Mucosa of stomach (tissue), 1 donor: ENCODE measurements around the gene PDCD2L.
"Not testable (repeated sequence)": the region's sequence is repeated elsewhere in the genome, so short reads cannot be mapped to it uniquely, and the experiment has no call there.

Experiments
- H3K27me3 ChIP-seq: one replicate; pipeline ENCODE4 v1.7.0; 2013; ENCODE audit warnings: mild to moderate bottlenecking, low read length; ENCODE audit not compliant: control insufficient read depth, insufficient read depth
- H3K36me3 ChIP-seq: one replicate; pipeline ENCODE4 v1.7.0; 2013; ENCODE audit warnings: low read length; ENCODE audit not compliant: control insufficient read depth, insufficient read depth
- H3K4me1 ChIP-seq: one replicate; pipeline ENCODE4 v1.7.0; 2013; ENCODE audit warnings: mild to moderate bottlenecking, low read length; ENCODE audit not compliant: control insufficient read depth, insufficient read depth
- H3K4me3 ChIP-seq: one replicate; pipeline ENCODE4 v1.7.0; 2013; ENCODE audit warnings: low read length
- H3K9ac ChIP-seq: one replicate; pipeline ENCODE4 v1.7.0; 2013; ENCODE audit warnings: mild to moderate bottlenecking, low read length, moderate library complexity
- H3K9me3 ChIP-seq: one replicate; pipeline ENCODE4 v1.7.0; 2013; ENCODE audit warnings: mild to moderate bottlenecking, low read length, moderate library complexity; ENCODE audit not compliant: control insufficient read depth
- donor health status: Pancreatic carcinoma.

The PDCD2L gene

DNA sequence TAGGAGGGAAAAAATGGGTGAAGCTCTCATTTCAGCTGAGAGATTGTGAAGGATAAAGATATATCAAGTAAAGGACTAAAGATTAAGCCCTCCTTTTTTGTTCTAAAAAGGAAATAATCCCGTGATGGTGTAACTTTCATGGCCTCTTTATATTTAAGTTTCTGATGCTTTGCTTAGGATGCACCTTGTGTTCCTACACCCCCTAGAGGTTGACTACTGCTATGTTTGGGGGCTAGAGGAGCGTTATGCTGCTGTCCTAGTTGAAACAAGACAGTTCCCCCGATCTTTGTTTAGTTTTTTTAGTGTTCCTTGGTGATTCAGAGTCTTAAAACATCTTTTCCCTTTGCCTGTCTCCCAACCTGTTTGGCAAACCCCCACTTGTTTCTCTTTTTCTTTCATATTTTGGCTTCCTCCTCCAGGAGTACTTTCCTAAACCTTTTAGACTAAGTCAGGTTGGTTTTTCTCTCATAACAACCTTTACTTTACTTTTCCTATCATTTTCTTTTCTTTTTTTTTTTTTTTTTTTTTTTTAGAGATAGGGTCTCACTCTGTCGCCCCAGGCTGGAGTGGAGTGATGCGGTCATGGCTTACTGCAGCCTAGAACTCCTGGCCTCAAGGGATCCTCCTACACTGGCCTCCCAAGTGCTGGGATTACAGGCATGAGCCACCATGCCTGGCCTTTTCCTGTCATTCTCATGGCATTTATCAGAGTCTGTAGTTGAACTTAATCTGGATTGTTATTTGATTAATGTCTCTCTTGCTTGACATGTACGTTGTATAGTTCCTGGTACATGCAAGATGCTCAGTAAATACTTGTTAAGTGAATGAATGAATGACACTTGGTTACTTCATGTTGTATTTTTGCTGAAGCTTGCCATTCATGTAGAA, 26.8 kb downstream of the PDCD2L start:
- H3K36me3 ChIP-seq, result no peaks in the 10 kb centered on the region
- H3K4me3 ChIP-seq, result no peak overlapping the region

DNA sequence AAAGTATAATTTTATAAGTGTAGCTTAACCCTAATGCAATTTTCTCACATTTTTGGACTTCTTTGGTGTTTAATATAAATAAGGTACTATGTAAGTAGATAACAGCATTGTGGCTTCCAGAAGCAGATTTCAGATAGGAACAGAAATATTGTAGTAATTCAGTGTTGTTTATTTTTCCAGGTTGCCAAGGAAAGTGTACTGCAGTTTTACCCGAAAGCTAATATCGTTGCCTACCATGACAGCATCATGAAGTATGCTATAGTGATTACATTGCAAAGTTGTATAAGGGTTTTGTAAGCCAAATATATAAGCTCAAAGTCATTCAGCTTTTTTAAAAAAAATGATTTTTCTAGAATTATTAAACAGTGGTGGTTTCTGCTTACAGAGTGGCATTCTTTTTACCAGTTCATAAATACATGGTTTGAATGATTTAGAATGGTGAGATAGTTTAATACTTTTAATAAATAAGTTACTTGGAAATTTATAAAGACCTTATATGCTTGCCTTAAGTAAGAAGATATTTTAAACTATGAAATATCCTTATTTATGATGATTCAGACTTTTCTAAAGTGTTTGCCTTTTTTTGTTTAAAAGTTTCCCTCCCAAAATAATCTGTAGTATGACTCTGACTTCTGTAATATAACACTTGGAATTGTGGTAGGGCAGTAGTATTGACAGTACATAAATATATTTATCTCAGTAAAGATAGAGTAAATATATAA, 27.6 kb downstream of the PDCD2L start:
- H3K36me3 ChIP-seq, result no peaks in the 10 kb centered on the region
- H3K27me3 ChIP-seq, result no peaks in the 10 kb centered on the region
- H3K4me1 ChIP-seq, result peaks cover 6% of the 10 kb centered on the region
- H3K9me3 ChIP-seq, result no peaks in the 10 kb centered on the region
- H3K4me3 ChIP-seq, result no peak overlapping the region
- no peak overlapping the region for H3K9ac ChIP-seq

More for the DNA sequence above, 26.8 kb downstream of the PDCD2L start:
- peak overlapping the region; percentile 32 for H3K9ac ChIP-seq
- no peaks in the 10 kb centered on the region for H3K9me3 ChIP-seq
- H3K4me1 ChIP-seq, result peaks cover 6% of the 10 kb centered on the region
- H3K27me3 ChIP-seq, result no peaks in the 10 kb centered on the region

DNA sequence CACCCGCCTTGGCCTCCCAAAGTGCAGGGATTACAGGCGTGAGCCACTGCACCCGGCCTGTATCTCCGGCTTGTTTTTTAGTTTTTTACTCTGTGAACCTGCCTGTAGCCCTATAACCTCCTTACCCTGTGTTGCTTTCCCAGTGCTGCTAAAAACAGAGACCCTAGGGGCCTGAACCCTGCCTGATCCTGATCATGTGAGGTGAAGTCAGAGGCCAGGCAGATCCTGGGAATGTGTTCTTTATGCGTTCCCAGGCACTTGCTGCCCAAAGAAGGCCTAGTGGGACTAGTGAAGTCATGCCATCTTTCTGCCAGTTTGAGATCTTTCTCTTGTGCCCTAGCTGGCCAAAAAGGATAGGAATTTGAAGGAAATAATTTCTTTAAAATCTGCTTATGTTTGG, 28.6 kb downstream of the PDCD2L start:
- H3K27me3 ChIP-seq, result no peaks in the 10 kb centered on the region
- no peak overlapping the region for H3K9ac ChIP-seq

DNA sequence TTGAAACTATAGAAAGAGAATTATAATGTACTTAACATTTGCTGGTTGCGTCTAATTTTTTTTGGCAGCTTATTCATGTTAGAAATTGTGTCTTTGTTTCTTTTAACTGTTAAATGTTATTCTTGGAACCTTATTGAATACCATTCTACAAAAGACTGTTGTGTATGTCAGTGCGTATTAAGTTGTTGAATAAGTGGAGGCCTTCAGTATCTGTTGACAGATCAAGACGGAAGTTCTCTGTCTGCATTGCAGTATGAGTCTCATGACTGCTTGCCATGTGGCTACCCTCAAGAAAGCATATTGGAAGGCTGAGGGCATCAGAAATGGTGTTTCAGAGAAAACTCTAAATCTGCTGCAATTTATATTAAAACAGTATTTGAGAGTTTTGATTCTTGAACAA, 32.5 kb downstream of the PDCD2L start:
- no peaks in the 10 kb centered on the region for H3K9me3 ChIP-seq
- H3K36me3 ChIP-seq, result no peaks in the 10 kb centered on the region
- H3K27me3 ChIP-seq, result no peaks in the 10 kb centered on the region
- H3K9ac ChIP-seq, result no peak overlapping the region
- no peaks in the 10 kb centered on the region for H3K4me1 ChIP-seq
- H3K4me3 ChIP-seq, result no peak overlapping the region

More for the DNA sequence above, 28.6 kb downstream of the PDCD2L start:
- Histone ChIP-seq H3K9me3 (no peaks in the 10 kb centered on the region), H3K4me1 (peaks cover 6% of the 10 kb centered on the region), H3K36me3 (no peaks in the 10 kb centered on the region), H3K4me3 (no peak overlapping the region)

DNA sequence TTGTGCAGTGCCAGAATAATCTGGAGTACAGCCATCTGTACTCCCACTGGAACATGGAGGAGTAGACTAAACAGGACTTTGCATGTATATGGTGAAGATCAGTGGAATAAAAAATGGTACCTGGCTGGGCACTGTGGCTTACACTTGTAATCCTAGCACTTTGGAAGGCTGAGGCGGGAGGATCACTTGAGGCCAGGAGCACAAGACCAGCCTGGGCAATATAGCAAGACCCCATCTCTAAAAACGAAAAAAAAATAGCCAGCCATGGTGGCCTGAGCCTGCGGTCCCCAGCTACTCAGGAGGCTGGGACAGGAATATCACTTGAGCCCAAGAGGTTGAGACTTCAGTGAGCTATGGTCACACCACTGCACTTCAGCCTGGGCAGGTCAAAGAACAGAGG, 44.0 kb downstream of the PDCD2L start:
- no peak overlapping the region for H3K4me3 ChIP-seq
- H3K4me1 ChIP-seq, result no peaks in the 10 kb centered on the region
- H3K27me3 ChIP-seq, result no peaks in the 10 kb centered on the region
- no peaks in the 10 kb centered on the region for H3K9me3 ChIP-seq
- H3K36me3 ChIP-seq, result peaks cover 10% of the 10 kb centered on the region
- no peak overlapping the region for H3K9ac ChIP-seq

DNA sequence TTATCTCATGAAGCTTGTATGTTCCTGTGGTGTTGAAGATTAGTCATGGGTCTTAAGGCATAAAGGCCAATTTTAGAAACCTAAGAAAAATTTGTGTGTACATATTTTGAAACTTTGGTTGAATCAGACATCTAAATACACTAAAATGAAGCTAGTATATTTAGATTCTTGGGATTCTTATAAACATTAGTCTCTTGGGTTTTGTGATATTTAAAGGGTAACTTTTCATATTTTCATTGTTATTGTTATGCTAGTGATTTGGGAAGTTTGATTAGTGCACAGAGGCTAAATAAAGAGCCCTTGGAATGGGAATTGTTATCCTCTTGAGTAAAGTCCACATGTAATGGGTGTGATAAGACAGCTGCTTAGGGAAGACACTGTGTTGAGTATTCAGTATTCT, 48.5 kb downstream of the PDCD2L start:
- Histone ChIP-seq H3K4me3 (no peak overlapping the region), H3K27me3 (no peaks in the 10 kb centered on the region), H3K9ac (no peak overlapping the region), H3K36me3 (peaks cover 4% of the 10 kb centered on the region), H3K9me3 (no peaks in the 10 kb centered on the region), H3K4me1 (no peaks in the 10 kb centered on the region)

DNA sequence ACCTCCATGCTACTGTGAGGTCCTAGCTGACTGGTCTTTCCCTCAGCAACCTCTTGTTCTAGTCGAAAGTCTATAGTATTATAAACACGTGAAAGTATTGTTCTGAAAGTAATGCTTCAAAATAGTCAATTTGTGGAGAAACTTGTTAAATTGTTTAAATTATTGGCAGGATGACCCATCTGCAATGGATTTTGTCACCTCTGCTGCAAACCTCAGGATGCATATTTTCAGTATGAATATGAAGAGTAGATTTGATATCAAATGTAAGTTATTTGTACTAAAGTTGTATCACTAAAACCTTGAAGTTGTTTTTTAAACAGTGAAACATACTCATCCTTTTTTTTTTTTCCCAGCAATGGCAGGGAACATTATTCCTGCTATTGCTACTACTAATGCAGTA, 49.9 kb downstream of the PDCD2L start:
- peaks cover 4% of the 10 kb centered on the region for H3K36me3 ChIP-seq
- no peak overlapping the region for H3K4me3 ChIP-seq
- H3K9ac ChIP-seq, result no peak overlapping the region
- no peaks in the 10 kb centered on the region for H3K27me3 ChIP-seq
- no peaks in the 10 kb centered on the region for H3K4me1 ChIP-seq
- no peaks in the 10 kb centered on the region for H3K9me3 ChIP-seq

DNA sequence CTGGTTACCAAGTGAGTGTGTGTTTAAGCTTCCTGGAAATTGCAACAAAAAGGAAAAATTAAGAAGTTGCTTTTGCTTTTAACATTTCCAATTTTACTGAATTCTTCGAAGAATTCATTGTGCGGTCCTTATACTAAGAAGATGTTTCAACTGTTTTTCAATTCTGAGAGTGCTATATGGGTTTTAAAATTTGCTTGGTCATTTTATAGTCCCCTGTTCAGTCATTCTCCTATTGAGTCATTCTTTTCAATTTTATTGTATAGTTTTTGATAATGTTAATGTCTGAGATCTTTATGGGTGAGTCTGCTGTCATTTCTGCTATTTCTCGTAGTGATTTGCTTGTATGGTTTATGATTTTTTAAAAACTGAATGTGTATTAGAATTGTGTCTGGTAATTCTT, 50.5 kb downstream of the PDCD2L start:
- Histone ChIP-seq H3K36me3 (peaks cover 4% of the 10 kb centered on the region), H3K9ac (no peak overlapping the region), H3K4me3 (no peak overlapping the region), H3K9me3 (no peaks in the 10 kb centered on the region), H3K27me3 (no peaks in the 10 kb centered on the region), H3K4me1 (no peaks in the 10 kb centered on the region)

DNA sequence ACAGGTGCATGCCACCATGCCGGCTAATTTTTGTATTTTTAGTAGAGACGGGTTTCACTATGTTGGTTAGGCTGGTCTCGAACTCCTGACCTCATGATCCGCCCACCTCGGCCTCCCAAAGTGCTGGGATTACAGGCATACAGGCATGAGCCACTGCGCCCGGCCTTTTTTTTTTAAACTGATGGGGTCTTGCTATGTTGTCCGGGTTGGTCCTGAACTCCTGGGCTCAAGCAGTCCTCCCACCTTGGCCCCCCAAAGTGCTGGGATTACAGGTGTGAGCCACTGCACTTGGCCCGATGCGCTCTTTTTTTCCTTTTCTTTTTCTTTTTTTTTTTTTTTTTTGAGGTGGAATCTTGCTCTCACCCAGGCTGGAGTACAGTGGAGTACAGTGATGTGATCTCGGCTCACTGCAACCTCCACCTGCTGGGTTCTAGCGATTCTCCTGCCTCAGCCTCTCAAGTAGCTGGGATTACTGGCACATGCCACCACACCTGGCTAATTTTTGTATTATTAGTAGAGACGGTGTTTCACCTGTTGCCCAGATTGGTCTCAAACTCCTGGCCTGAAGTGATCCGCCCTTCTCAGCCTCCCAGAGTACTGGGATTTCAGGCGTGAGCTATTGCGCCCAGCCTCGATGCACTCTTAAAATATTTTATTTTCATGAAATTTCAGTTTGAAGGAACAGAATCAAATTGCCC, 51.7 kb downstream of the PDCD2L start:
- not testable (repeated sequence) for H3K9ac ChIP-seq, H3K4me1 ChIP-seq, H3K9me3 ChIP-seq, H3K4me3 ChIP-seq, H3K27me3 ChIP-seq, H3K36me3 ChIP-seq

DNA sequence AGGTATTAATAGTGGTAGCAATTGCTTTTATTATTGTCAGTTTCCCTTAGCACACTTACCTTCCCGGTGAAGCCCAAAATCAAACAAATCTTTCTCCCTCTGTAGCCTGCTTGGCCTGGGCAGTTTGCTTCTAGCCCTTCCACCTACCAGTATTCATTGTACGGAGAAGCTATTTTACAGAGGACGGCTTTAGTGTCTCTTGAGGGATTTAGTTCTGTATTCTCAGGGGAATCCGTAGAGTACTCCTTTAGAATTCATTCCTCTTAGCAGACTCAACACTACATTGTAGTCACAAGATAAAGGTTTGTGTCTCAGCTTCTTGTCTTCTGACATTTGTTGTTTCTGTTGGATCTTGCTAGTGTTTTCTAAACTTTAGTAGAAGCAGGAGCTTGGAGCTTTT, 53.2 kb downstream of the PDCD2L start:
- peaks cover 6% of the 10 kb centered on the region for H3K36me3 ChIP-seq
- H3K4me1 ChIP-seq, result peaks cover 4% of the 10 kb centered on the region
- no peak overlapping the region for H3K4me3 ChIP-seq
- H3K9ac ChIP-seq, result no peak overlapping the region
- no peaks in the 10 kb centered on the region for H3K27me3 ChIP-seq
- H3K9me3 ChIP-seq, result no peaks in the 10 kb centered on the region

DNA sequence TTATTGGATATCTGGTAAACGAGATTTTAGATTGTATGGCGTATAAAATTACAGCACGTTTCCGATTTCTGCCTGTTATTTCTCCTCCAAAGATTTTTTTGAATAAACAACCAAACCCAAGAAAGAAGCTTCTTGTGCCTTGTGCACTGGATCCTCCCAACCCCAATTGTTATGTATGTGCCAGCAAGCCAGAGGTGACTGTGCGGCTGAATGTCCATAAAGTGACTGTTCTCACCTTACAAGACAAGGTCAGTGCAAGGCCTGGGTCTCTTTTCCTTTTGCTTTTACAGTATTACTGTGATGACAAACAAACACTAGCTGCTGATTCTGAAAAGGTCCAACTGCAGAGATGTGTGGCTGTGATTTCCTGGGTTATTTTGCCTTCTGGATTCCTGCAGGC, 54.5 kb downstream of the PDCD2L start:
- no peaks in the 10 kb centered on the region for H3K9me3 ChIP-seq
- no peaks in the 10 kb centered on the region for H3K27me3 ChIP-seq
- H3K4me3 ChIP-seq, result no peak overlapping the region
- peaks cover 4% of the 10 kb centered on the region for H3K4me1 ChIP-seq
- peaks cover 6% of the 10 kb centered on the region for H3K36me3 ChIP-seq
- no peak overlapping the region for H3K9ac ChIP-seq

DNA sequence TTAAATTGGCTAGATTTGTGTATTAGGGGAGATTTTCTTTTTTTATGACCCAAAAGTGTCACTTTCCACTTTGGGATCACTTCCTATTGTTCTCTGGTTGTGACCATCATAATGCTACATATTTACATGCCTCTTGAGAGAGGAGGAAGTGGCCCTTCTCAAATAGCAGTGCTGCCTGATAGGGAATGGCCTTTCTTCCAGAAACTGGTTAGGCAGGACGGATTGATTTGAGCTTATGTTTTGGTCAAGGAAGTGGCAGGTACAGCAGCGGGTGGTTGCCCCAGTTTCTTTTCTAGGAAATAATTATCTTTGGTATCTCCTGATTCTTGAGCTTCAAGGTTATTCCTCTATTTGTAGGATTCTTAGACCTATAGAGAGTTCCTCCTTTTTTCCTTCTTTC, 55.4 kb downstream of the PDCD2L start:
- peaks cover 4% of the 10 kb centered on the region for H3K4me1 ChIP-seq
- peaks cover 6% of the 10 kb centered on the region for H3K36me3 ChIP-seq
- H3K27me3 ChIP-seq, result no peaks in the 10 kb centered on the region
- no peak overlapping the region for H3K9ac ChIP-seq
- H3K9me3 ChIP-seq, result no peaks in the 10 kb centered on the region
- H3K4me3 ChIP-seq, result no peak overlapping the region
